ENCODE results near the gene SIAE. TPM values are rescaled to one million over a fixed set of nuclear protein-coding genes. Genes with fewer than 3 reads are reported as not detected.

The SIAE gene
- total RNA-seq, 1 experiment from 2014 or later: 11.2 TPM

DNA sequence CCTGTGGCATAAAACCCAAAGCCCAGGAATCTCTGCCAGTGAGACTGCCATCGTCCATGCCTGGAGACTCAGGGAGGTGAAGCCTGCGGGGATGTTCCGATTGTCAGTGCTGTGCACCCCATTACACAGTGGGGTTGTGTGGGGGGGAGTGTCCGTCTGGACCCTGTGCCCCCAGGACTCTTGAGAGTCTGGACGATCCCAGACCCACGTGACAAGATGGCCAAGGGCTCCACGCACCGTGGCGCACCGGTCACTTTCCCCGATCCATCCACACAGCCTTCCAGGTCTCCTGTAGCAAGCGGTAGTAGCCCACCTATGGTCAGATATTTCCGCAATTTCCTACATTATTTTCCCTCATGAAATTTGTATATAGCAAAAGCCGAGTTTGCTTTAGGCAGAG, 45.3 kb upstream of the SIAE start:
- Histone ChIP-seq H3K27ac (ENCODE audit: low read depth, low read length, poor library complexity, severe bottlenecking) (no peak overlapping the region), H3K4me3 (ENCODE audit: low read depth, low read length, poor library complexity, severe bottlenecking) (peak overlapping the region; percentile 36), H3K27me3 (replicated peaks; ENCODE audit: insufficient read depth, low read depth, low read length, poor library complexity) (no peaks in the 10 kb centered on the region), H3K36me3 (ENCODE audit: insufficient read depth, low read length, poor library complexity, severe bottlenecking) (no peaks in the 10 kb centered on the region), H3K9me3 (ENCODE audit: low read depth, low read length, poor library complexity, severe bottlenecking) (no peaks in the 10 kb centered on the region), H3K4me1 (ENCODE audit: insufficient read depth, low read length, poor library complexity, severe bottlenecking) (peaks cover 34% of the 10 kb centered on the region)
- intact Hi-C loops (cut with micrococcal nuclease; ENCODE audit: unreplicated experiment): no loop called here
- POLR2A ChIA-PET (ENCODE audit: low non-redundant PET): no interaction called here
- TF ChIP-seq, protein P1, sequence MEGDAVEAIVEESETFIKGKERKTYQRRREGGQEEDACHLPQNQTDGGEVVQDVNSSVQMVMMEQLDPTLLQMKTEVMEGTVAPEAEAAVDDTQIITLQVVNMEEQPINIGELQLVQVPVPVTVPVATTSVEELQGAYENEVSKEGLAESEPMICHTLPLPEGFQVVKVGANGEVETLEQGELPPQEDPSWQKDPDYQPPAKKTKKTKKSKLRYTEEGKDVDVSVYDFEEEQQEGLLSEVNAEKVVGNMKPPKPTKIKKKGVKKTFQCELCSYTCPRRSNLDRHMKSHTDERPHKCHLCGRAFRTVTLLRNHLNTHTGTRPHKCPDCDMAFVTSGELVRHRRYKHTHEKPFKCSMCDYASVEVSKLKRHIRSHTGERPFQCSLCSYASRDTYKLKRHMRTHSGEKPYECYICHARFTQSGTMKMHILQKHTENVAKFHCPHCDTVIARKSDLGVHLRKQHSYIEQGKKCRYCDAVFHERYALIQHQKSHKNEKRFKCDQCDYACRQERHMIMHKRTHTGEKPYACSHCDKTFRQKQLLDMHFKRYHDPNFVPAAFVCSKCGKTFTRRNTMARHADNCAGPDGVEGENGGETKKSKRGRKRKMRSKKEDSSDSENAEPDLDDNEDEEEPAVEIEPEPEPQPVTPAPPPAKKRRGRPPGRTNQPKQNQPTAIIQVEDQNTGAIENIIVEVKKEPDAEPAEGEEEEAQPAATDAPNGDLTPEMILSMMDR (conservative IDR thresholded peaks at IDR 0.05; ENCODE audit: low read depth, low read length): no peak
- TF ChIP-seq EZH2 (IDR thresholded peaks at IDR 0.05; ENCODE audit: borderline replicate concordance, low read depth, low read length, poor library complexity, severe bottlenecking): no peak
- CTCF ChIA-PET: no interaction called here
- BruUV-seq (replicated peaks): no TSS peak
- DNase-seq (ENCODE audit: low spot score): no peak

GRCh38 chr11:124717786-124718651, 44.5 kb upstream of the SIAE start:
- Histone ChIP-seq H3K36me3 (ENCODE audit: insufficient read depth, low read length, poor library complexity, severe bottlenecking) (no peaks in the 10 kb centered on the region), H3K27ac (ENCODE audit: low read depth, low read length, poor library complexity, severe bottlenecking) (no peak overlapping the region), H3K9me3 (ENCODE audit: low read depth, low read length, poor library complexity, severe bottlenecking) (no peaks in the 10 kb centered on the region), H3K4me3 (ENCODE audit: low read depth, low read length, poor library complexity, severe bottlenecking) (peak overlapping the region; percentile 36), H3K27me3 (replicated peaks; ENCODE audit: insufficient read depth, low read depth, low read length, poor library complexity) (no peaks in the 10 kb centered on the region), H3K4me1 (ENCODE audit: insufficient read depth, low read length, poor library complexity, severe bottlenecking) (peaks cover 27% of the 10 kb centered on the region)
- DNase-seq (ENCODE audit: low spot score): peak; percentile 65
- BruUV-seq (replicated peaks): no TSS peak
- POLR2A ChIA-PET (ENCODE audit: low non-redundant PET): no interaction called here
- TF ChIP-seq, protein P1 (conservative IDR thresholded peaks at IDR 0.05; ENCODE audit: low read depth, low read length): no peak
- no peak for TF ChIP-seq EZH2 (IDR thresholded peaks at IDR 0.05; ENCODE audit: borderline replicate concordance, low read depth, low read length, poor library complexity, severe bottlenecking)
- intact Hi-C loops (cut with micrococcal nuclease; ENCODE audit: unreplicated experiment): no loop called here
- CTCF ChIA-PET: no interaction called here

- intact Hi-C loops (cut with micrococcal nuclease; ENCODE audit: unreplicated experiment): no loop called here
- POLR2A ChIA-PET (ENCODE audit: low non-redundant PET): no interaction called here
- H3K4me3 ChIP-seq (ENCODE audit: low read depth, low read length, poor library complexity, severe bottlenecking): no peak overlapping the region
- CTCF ChIA-PET: no interaction called here
- no TSS peak for BruUV-seq (replicated peaks)
- H3K4me1 ChIP-seq (ENCODE audit: insufficient read depth, low read length, poor library complexity, severe bottlenecking): peaks cover 22% of the 10 kb centered on the region
- DNase-seq (ENCODE audit: low spot score): no peak
- no peak overlapping the region for H3K27ac ChIP-seq (ENCODE audit: low read depth, low read length, poor library complexity, severe bottlenecking)
- no peaks in the 10 kb centered on the region for H3K9me3 ChIP-seq (ENCODE audit: low read depth, low read length, poor library complexity, severe bottlenecking)
- no peak for TF ChIP-seq EZH2 (IDR thresholded peaks at IDR 0.05; ENCODE audit: borderline replicate concordance, low read depth, low read length, poor library complexity, severe bottlenecking)
- TF ChIP-seq, protein P1 (conservative IDR thresholded peaks at IDR 0.05; ENCODE audit: low read depth, low read length): no peak
- H3K36me3 ChIP-seq (ENCODE audit: insufficient read depth, low read length, poor library complexity, severe bottlenecking): no peaks in the 10 kb centered on the region
- no peaks in the 10 kb centered on the region for H3K27me3 ChIP-seq (replicated peaks; ENCODE audit: insufficient read depth, low read depth, low read length, poor library complexity)
Measured at GRCh38 chr11:124717421-124717785, 43.9 kb upstream of the SIAE start.

All from A673 (cell line).